B cell (primary cell): Measurements from ENCODE around the gene CITED2. TPM values are rescaled to one million over a fixed set of nuclear protein-coding genes. Genes with fewer than 3 reads are reported as not detected.
A peak's percentile ranks its signal among the peaks of the same experiment; 100 is the strongest.

ENCODE experiments used
- ATAC-seq: fragments of 200-7000 bp; cut with Tn5 transposase; one replicate; pipeline ENCODE4 v1.10.0; 2021; ENCODE audit warnings: low read depth, mild to moderate bottlenecking, moderate number of reproducible peaks, moderate library complexity
- CTCF ChIA-PET: fragments of 350-600 bp; sonication (Branson Sonifier 250); formaldehyde crosslinking; loops from one replicate; lab custom pipeline; 2021; ENCODE audit warnings: antibody characterized with exemption, inconsistent platforms; lab: Charles Lee
- POLR2A ChIA-PET: fragments of 350-600 bp; sonication (Branson Sonifier 250); formaldehyde crosslinking; loops from one replicate; lab custom pipeline; 2021; ENCODE audit warnings: antibody characterized with exemption; lab: Charles Lee
- DNase-seq: peaks from one replicate; pipeline ENCODE4 v3.0.0; 2013
- H2AFZ ChIP-seq: 2 replicates; pipeline ENCODE4 v1.6.1; 2012; ENCODE audit warnings: mild to moderate bottlenecking, low read depth, low read length; ENCODE audit not compliant: insufficient read depth, poor library complexity, severe bottlenecking
- H3K27ac ChIP-seq, 2 donors: 1 replicate in 1 of 2; 2 replicates in 1 of 2; pipeline ENCODE4 v1.5.1; 2012 to 2013; ENCODE audit warnings: low read length in 2 of 2, mild to moderate bottlenecking in 2 of 2, moderate library complexity in 1 of 2
- H3K27me3 ChIP-seq, 4 experiments: fragments of 200-600 bp in 1 of 4; sonication (generic) in 1 of 4; replicated peaks in 1 of 4; 1 replicate in 2 of 4; 2 replicates in 2 of 4; pipeline versions ENCODE4 v1.6.1 to v1.7.0; 2013 to 2016; ENCODE audit warnings: low read length in 3 of 4, mild to moderate bottlenecking in 2 of 4, mixed read lengths in 1 of 4, moderate library complexity in 1 of 4; ENCODE audit not compliant: insufficient read depth in 4 of 4, control insufficient read depth in 3 of 4; ENCODE audit errors: control extremely low read depth in 1 of 4
- H3K36me3 ChIP-seq, 2 experiments: replicated peaks in 1 of 2; 1 replicate in 1 of 2; 2 replicates in 1 of 2; pipeline versions ENCODE4 v1.6.1 to v1.7.1; 2013; ENCODE audit warnings: low read length in 1 of 2; ENCODE audit not compliant: insufficient read depth in 2 of 2, control insufficient read depth in 1 of 2; ENCODE audit errors: control extremely low read depth in 1 of 2, extremely low read depth in 1 of 2
- H3K4me1 ChIP-seq, 2 donors: fragments of 200-600 bp in 1 of 2; sonication (generic) in 1 of 2; 1 replicate in 1 of 2; 2 replicates in 1 of 2; pipeline versions ENCODE4 v1.5.1 to v1.6.1; 2013 to 2017; ENCODE audit warnings: low read length in 2 of 2; ENCODE audit not compliant: control insufficient read depth in 2 of 2, insufficient read depth in 2 of 2
- H3K4me2 ChIP-seq: replicated peaks from 2 replicates; pipeline ENCODE3; 2012; ENCODE audit warnings: mild to moderate bottlenecking, low read depth, low read length; ENCODE audit not compliant: poor library complexity, severe bottlenecking
- H3K4me3 ChIP-seq, 5 experiments: fragments of 200-600 bp in 1 of 5; sonication (generic) in 1 of 5; 1 replicate in 3 of 5; 2 replicates in 2 of 5; pipeline versions ENCODE4 v1.5.1 to v1.7.0; 2011 to 2016; ENCODE audit warnings: low read length in 4 of 5, mild to moderate bottlenecking in 4 of 5, low read depth in 2 of 5, control low read depth in 1 of 5, moderate library complexity in 1 of 5; ENCODE audit not compliant: insufficient read depth in 1 of 5; ENCODE audit errors: control extremely low read depth in 1 of 5, extremely low read depth in 1 of 5
- H3K79me2 ChIP-seq: fragments of 200-600 bp; sonication (generic); one replicate; pipeline ENCODE4 v1.6.0; 2016; ENCODE audit warnings: low read length; ENCODE audit not compliant: control insufficient read depth, insufficient read depth
- H3K9ac ChIP-seq: fragments of 200-600 bp; sonication (generic); 2 replicates; pipeline ENCODE4 v1.6.1; 2017; ENCODE audit warnings: mild to moderate bottlenecking, low read length, moderate library complexity
- H3K9me3 ChIP-seq, 3 donors: one replicate each; pipeline versions ENCODE4 v1.6.1 to v1.7.1; 2013; ENCODE audit warnings: low read length in 2 of 3; ENCODE audit not compliant: control insufficient read depth in 2 of 3, insufficient read depth in 1 of 3; ENCODE audit errors: control extremely low read depth in 1 of 3
- H4K20me1 ChIP-seq: 2 replicates; pipeline ENCODE4 v1.6.0; 2012; ENCODE audit warnings: mild to moderate bottlenecking, low read length; ENCODE audit not compliant: insufficient read depth, control insufficient read depth, poor library complexity, severe bottlenecking
- H3K27ac Mint-ChIP-seq: one replicate; pipeline ENCODE4 v1.8.0; 2021; ENCODE audit warnings: mixed read lengths
- H3K27me3 Mint-ChIP-seq: one replicate; pipeline ENCODE4 v1.8.0; 2021; ENCODE audit warnings: mixed read lengths
- H3K4me1 Mint-ChIP-seq: one replicate; pipeline ENCODE4 v1.8.0; 2021; ENCODE audit warnings: mixed read lengths
- H3K4me3 Mint-ChIP-seq: one replicate; pipeline ENCODE4 v1.8.0; 2021; ENCODE audit warnings: mixed read lengths
- H3K9me3 Mint-ChIP-seq: one replicate; pipeline ENCODE4 v1.8.0; 2022; ENCODE audit warnings: mixed read lengths; ENCODE audit not compliant: insufficient read depth
- EZH2 ChIP-seq: IDR thresholded peaks from 2 replicates; pipeline ENCODE4 v1.6.1; 2012; ENCODE audit warnings: borderline replicate concordance, low read depth, mild to moderate bottlenecking, moderate library complexity, low read length; ENCODE audit not compliant: insufficient read depth, poor library complexity, severe bottlenecking
- WGBS: methylation state at CpG from one replicate; pipeline ENCODE4 v1.1.5; 2013; ENCODE audit warnings: missing lambda C conversion rate; ENCODE audit not compliant: insufficient coverage; 5-methylcytosine and 5-hydroxymethylcytosine counted together
- intact Hi-C: fragments of 100-400 bp; cut with micrococcal nuclease; formaldehyde crosslinking; loops from one replicate; pipeline ENCODE4 v1.10.0; 2022
- polyA plus RNA-seq: library from polyadenylated mRNA; depleted of rRNA; stranded (reverse); fragments of >200 nt; gene quantifications from 2 replicates; pipeline ENCODE4 v1.2.3, GENCODE V29; 2012
- total RNA-seq, 2 donors: library from RNA; stranded (reverse); fragments of 120-200 nt in 1 of 2; gene quantifications; 1 replicate in 1 of 2; 2 replicates in 1 of 2; pipeline versions ENCODE4 v1.2.3 to v1.2.4, GENCODE V29; 2013 to 2022
- TF ChIP-seq, protein P1 (sequence below): fragments of 200-600 bp; IDR thresholded peaks from one replicate; pipeline ENCODE4 v1.8.0; 2022; ENCODE audit warnings: antibody characterized with exemption, mild to moderate bottlenecking

CITED2 gene
- total and polyA plus RNA-seq, 2 donors (not counting 1 experiment from before 2014, with no cell fraction given) = 56.2 to 67.9 TPM

- Histone ChIP-seq H3K9ac (peak overlapping the region; percentile 75), H3K27ac (peak overlapping the region; percentile 83 to 92), H3K36me3 (no peaks in the 10 kb centered on the region), H3K4me1 (peaks cover 30 to 42% of the 10 kb centered on the region in 2 donors), H3K4me2 (peak overlapping the region; percentile 84), H3K79me2 (no peaks in the 10 kb centered on the region), H3K27me3 (no peaks in the 10 kb centered on the region), H2AFZ (no peak overlapping the region), H3K9me3 (peaks cover 0 to 2% (median 0%) of the 10 kb centered on the region in 3 donors), H4K20me1 (no peaks in the 10 kb centered on the region), H3K4me3 (peak overlapping the region; percentile 56 to 81 (median 67))
- ChIA-PET POLR2A (interaction anchor here (0.6 to 1.4 kb wide), 3 partner anchors 50 to 505 kb away, joined by 4 to 10 read pairs (median 7); partner anchors contain the start of gene CITED2), CTCF (interaction anchor here (0.7 to 5.5 kb wide), 8 partner anchors 41 to 551 kb away, joined by 3 to 26 read pairs (median 8); partner anchors contain the start of genes CCDC28A and CITED2)
- peaks cover 37% of the 10 kb centered on the region for H3K4me1 Mint-ChIP-seq
- no peaks in the 10 kb centered on the region for H3K27me3 Mint-ChIP-seq
- H3K9me3 Mint-ChIP-seq = no peaks in the 10 kb centered on the region
- H3K27ac Mint-ChIP-seq = peak overlapping the region; percentile 54
- ATAC-seq = no peak
- no peak for DNase-seq
- intact Hi-C loops = loop anchor here (2.0 kb wide), 1 partner anchor 53 kb away; no protein-coding TSS in a partner anchor
- WGBS = no CpG with 5 or more reads among the region's 1 CpG
- no peak for TF ChIP-seq EZH2
- TF ChIP-seq, protein P1, sequence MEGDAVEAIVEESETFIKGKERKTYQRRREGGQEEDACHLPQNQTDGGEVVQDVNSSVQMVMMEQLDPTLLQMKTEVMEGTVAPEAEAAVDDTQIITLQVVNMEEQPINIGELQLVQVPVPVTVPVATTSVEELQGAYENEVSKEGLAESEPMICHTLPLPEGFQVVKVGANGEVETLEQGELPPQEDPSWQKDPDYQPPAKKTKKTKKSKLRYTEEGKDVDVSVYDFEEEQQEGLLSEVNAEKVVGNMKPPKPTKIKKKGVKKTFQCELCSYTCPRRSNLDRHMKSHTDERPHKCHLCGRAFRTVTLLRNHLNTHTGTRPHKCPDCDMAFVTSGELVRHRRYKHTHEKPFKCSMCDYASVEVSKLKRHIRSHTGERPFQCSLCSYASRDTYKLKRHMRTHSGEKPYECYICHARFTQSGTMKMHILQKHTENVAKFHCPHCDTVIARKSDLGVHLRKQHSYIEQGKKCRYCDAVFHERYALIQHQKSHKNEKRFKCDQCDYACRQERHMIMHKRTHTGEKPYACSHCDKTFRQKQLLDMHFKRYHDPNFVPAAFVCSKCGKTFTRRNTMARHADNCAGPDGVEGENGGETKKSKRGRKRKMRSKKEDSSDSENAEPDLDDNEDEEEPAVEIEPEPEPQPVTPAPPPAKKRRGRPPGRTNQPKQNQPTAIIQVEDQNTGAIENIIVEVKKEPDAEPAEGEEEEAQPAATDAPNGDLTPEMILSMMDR = no peak
- peak overlapping the region; percentile 92 for H3K4me3 Mint-ChIP-seq
Measured at GRCh38 chr6:139324301-139324555, 50.2 kb downstream of the CITED2 start.

DNA sequence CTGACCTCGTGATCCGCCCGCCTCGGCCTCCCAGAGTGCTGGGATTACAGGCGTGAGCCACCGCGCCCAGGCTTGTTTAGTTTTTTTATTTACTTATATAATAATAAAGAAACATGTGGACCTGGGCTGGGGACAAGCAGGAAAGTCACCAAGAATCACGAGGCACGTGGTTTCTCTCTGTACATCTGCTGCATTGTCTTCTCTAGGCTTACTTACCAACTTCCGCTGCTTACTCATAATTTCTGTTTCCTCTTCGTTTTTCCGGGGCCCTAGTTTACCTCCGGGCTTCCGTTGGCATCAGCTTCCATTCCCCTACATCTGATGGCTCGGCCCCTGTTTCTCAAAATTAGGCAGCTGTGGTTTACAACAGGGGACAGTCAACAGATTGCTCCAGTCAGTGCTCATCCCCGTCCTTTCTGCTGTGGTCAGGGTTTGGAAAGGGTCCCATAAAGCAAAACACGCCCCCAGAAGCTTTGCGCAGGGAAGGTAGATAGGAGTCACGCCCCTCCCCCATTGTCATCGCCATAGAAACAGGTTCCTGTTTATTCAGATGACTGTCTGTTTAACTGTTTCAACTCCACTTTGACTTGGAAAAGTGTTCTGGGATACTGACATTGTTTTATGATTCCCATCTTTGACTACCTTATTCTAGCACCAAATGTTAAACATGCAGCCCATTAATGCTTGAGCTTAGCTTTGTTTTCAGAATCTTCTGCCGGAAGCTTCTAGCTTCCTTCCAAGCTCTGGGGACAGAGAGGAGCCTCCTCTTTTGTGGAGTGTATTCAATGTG is 50.7 kb downstream of the CITED2 start:
- no peaks in the 10 kb centered on the region for H3K36me3 ChIP-seq
- H3K9me3 ChIP-seq = no peaks in the 10 kb centered on the region
- H3K4me3 ChIP-seq = peak overlapping the region; percentile 56 to 81 (median 67)
- DNase-seq (peak; percentile 88), ATAC-seq (peak; percentile 74)
- no peaks in the 10 kb centered on the region for H3K27me3 ChIP-seq
- 0% methylated on average over 10 of the region's 21 CpGs for WGBS
- H4K20me1 ChIP-seq = no peaks in the 10 kb centered on the region
- peak overlapping the region; percentile 83 to 92 for H3K27ac ChIP-seq
- Mint-ChIP-seq H3K27ac (peak overlapping the region; percentile 98), H3K4me1 (peaks cover 37% of the 10 kb centered on the region), H3K4me3 (peak overlapping the region; percentile 92), H3K27me3 (no peaks in the 10 kb centered on the region), H3K9me3 (no peaks in the 10 kb centered on the region)
- ChIA-PET POLR2A (interaction anchor here (0.6 to 1.4 kb wide), 5 partner anchors 51 to 505 kb away, joined by 4 to 10 read pairs (median 4); partner anchors contain the start of gene CITED2), CTCF (interaction anchor here (0.5 to 5.5 kb wide), 9 partner anchors 41 to 550 kb away, joined by 3 to 26 read pairs (median 7); partner anchors contain the start of genes CCDC28A and CITED2)
- peak overlapping the region; percentile 84 for H3K4me2 ChIP-seq
- intact Hi-C loops = loop anchor here (2.0 kb wide), 1 partner anchor 53 kb away; no protein-coding TSS in a partner anchor
- peak overlapping the region; percentile 75 for H3K9ac ChIP-seq
- H3K4me1 ChIP-seq = peaks cover 30 to 42% of the 10 kb centered on the region in 2 donors
- H2AFZ ChIP-seq = peak overlapping the region; percentile 86
- H3K79me2 ChIP-seq = no peaks in the 10 kb centered on the region
- TF ChIP-seq, protein P1 = no peak
- TF ChIP-seq EZH2 = no peak
